Activated CD4-positive, alpha-beta T cell treated with anti-CD3 and anti-CD28 coated beads, Interleukin-2, Interleukin-4, amounts not matched to agents 100 ng/mL and 50 ng/mL, durations not matched to agents 16 hours and 8 hours (primary cell): ENCODE measurements around the gene CFAP46.
"Not testable (repeated sequence)": the region's sequence is repeated elsewhere in the genome, so short reads cannot be mapped to it uniquely, and the experiment has no call there.

Experiments used
- DNase-seq: peaks from one replicate; pipeline ENCODE4 v3.0.0-alpha.2; 2020; ENCODE audit warnings: low spot score

Gene CFAP46

GRCh38 chr10:132926777-132927650 is 15.4 kb downstream of the CFAP46 start:
- DNase-seq = no peak

GRCh38 chr10:132926070-132926469 is 16.3 kb downstream of the CFAP46 start:
- DNase-seq = no peak

GRCh38 chr10:132925614-132926013 is 16.8 kb downstream of the CFAP46 start:
- no peak for DNase-seq

GRCh38 chr10:132925071-132925561 is 17.3 kb downstream of the CFAP46 start:
- no peak for DNase-seq

- no peak for DNase-seq
These were observed 18.1 kb downstream of the CFAP46 start for GRCh38 chr10:132924046-132924952.

- DNase-seq = not testable (repeated sequence)
These were observed 19.0 kb downstream of the CFAP46 start for GRCh38 chr10:132923384-132923783.

- DNase-seq = no peak
These were observed 19.5 kb downstream of the CFAP46 start for GRCh38 chr10:132922872-132923271.

- DNase-seq = no peak
These were observed 20.3 kb downstream of the CFAP46 start for GRCh38 chr10:132921818-132922807.

GRCh38 chr10:132921086-132921485 is 21.3 kb downstream of the CFAP46 start:
- no peak for DNase-seq

GRCh38 chr10:132920101-132920925 is 22.1 kb downstream of the CFAP46 start:
- no peak for DNase-seq

- DNase-seq = no peak
These were observed 22.8 kb downstream of the CFAP46 start for GRCh38 chr10:132919374-132920100.

- DNase-seq = no peak
These were observed 23.6 kb downstream of the CFAP46 start for GRCh38 chr10:132918617-132919373.

- DNase-seq = no peak
These were observed 24.1 kb downstream of the CFAP46 start for GRCh38 chr10:132918264-132918616.

GRCh38 chr10:132916956-132917666 is 25.3 kb downstream of the CFAP46 start:
- DNase-seq = no peak

GRCh38 chr10:132916421-132916841 is 25.9 kb downstream of the CFAP46 start:
- no peak for DNase-seq

GRCh38 chr10:132915411-132915810 is 27.0 kb downstream of the CFAP46 start:
- DNase-seq = no peak

- no peak for DNase-seq
These were observed 27.6 kb downstream of the CFAP46 start for GRCh38 chr10:132914732-132915131.

- DNase-seq = no peak
These were observed 28.7 kb downstream of the CFAP46 start for GRCh38 chr10:132913559-132914115.
